Measurements from ENCODE around the gene RFLNA.
"Not testable (repeated sequence)": the region's sequence is repeated elsewhere in the genome, so short reads cannot be mapped to it uniquely, and the experiment has no call there.

RFLNA gene

GRCh38 chr12:124283326-124283725, 11.6 kb upstream of the RFLNA start:
- DNase-seq, result no peak

GRCh38 chr12:124284368-124284767, 10.5 kb upstream of the RFLNA start:
- no peak for DNase-seq

DNA sequence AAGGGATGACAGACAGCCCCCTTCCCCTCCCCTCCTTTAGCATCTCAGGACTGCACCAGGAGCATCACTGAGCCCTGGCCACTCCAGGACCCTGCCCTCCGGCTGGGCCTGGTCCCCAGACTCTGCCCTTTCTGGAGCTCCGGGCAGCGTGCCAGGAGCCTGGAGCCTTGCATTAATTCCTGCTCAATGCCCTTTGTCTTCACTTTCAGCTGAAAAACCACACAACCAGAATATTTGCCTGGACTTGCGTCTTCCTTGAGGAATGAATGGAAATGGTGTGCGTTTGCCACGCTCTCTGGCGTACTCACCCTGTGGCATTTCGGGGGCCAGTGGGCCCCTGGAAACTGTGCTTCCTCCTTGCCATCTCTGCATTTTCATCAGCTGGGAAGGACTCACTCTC, 8.5 kb upstream of the RFLNA start:
- peak in 3 of 14 donors; percentile 3 to 17 (median 11) for DNase-seq

- no peak for DNase-seq
Measured at GRCh38 chr12:124286971-124287370, 7.9 kb upstream of the RFLNA start.

DNA sequence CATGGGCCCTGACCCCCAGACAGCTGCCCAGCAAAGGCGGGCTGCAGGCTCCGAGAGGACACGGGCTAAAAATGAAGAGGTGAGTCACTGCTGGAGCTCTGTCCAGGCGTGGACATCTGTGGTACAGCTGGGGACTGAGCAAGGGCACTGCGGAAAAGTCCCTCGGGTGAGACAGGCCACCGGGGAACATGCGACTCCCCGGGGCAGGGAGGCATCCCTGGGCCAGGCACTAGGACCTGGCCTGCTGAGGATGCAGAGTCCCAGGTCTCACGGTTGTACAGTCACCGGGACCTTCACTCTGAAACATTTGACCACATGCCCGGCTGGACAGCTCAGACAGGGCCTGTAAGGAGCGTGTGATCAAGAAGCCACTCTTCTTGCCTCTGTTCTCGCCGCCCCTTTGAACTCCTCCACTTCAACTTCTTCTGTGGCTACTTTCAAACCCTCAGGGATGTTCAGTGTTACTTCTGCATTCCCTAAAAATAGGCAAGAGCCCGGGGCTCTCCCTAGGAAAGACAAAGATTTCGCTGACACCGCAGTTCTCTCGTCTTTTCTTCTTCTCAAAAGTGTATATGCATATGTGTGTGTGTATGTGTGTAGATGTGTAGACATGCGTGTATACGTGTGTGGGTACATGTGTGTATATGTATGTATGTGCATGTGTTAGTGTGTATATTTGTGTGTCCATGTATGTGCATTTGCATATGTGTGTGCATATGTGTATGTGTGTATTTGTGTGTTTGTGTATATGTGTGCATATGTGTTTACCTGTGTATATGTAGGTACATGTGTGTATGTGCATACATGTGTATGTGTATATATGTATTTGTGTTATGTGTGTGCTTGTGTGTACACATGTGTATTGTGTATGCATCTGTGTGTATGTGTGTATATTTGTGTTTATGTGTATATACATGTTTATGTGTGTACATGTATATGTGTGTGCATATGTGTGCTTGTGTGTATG, 5.0 kb upstream of the RFLNA start:
- DNase-seq, result peak in 1 of 14 donors; percentile 57

GRCh38 chr12:124292385-124292784, 2.5 kb upstream of the RFLNA start:
- DNase-seq, result no peak

- DNase-seq, result no peak
Measured at GRCh38 chr12:124293286-124294003, 1.4 kb upstream of the RFLNA start.

DNA sequence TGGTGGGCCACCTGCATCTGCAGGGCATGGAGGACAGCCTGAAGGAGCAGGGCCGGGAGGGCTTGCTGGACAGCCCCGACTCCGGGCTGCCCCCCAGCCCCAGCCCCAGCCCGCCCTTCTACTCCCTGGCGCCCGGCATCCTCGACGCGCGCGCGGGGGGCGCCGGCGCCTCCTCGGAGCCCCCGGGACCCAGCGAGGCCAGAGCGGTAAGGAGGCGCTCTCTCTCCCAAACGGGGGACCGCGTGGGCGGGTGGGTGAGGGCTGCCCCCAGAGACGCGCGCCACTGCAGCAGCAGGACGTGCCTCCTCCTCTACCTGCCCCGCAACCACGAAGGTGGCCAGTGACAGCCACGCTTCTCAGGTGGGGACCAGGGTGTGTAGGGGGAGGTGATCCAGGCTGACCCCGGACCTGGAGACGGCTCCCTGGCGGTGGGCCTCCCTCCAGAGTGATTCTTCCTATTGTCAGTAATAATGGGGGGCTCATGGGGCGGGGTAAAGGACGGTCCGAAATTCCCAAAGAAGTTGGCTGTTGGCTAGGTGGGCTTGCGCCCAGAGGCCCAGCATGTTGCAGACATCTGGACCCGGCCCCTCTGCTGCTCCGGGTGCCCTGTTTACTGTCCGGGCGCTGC, 652 bp downstream of the RFLNA start:
- no peak for DNase-seq

GRCh38 chr12:124296295-124296915, 1.5 kb downstream of the RFLNA start:
- no peak for DNase-seq

DNA sequence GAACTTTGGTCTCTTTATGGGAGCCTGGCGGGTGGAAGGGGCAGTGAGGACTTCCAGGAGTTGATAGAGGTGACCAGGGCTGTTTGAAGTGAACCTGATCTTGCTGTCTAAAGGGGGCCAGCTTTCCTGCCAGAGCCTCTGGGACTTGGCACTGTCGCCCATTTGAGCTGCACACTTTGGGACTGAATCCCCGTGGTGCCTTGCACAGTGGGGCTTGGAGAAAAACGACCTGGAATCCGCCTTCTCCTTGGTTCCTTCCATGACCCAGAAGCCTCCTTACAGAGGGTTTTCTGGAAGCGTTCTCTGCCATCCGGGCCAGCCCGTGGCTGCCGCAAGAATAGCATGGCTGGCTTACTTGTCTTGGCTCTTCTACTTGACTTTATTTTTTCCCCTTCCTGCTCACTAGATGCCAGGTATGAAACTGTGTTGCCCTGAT, 2.0 kb downstream of the RFLNA start:
- no peak for DNase-seq

GRCh38 chr12:124297389-124297788, 2.5 kb downstream of the RFLNA start:
- DNase-seq, result no peak

DNA sequence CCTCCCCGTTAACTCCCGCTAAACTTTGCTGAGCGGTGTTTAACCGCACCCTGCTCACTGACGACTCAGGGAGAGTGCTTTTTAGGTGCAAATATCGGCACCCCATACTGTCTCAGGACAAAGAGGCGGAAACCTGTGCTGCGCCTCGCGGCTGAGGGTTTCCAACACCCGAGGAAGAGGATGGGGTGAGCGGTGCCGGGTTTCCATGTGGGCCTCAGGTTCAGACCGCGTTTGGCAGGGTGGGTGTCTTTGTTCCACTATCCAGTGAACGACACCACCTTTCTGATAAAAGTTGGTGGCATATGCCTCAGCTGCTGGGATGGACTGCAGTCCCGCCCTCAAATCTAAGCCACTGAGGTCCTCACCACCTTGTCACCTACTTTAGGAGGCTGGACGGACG, 3.0 kb downstream of the RFLNA start:
- no peak for DNase-seq

- no peak for DNase-seq
Measured at GRCh38 chr12:124298685-124299410, 4.0 kb downstream of the RFLNA start.

GRCh38 chr12:124299628-124300388, 4.9 kb downstream of the RFLNA start:
- no peak for DNase-seq

DNA sequence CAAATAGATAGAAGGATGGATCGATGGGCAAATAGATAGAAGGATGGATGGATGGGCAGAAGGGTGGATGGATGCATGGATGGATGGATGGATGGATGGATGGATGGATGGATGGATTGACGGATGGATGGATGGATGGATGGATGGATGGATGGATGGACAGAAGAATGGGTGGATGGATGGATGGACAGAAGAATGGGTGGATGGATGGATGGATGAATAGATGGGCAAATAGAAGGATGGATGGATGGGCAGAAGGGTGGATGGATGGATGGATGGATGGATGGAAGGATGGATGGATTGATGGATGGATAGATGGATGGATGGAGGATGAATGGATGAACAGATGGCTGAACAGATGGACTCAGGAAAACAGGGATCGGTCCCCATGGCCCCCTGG, 5.8 kb downstream of the RFLNA start:
- not testable (repeated sequence) for DNase-seq

DNA sequence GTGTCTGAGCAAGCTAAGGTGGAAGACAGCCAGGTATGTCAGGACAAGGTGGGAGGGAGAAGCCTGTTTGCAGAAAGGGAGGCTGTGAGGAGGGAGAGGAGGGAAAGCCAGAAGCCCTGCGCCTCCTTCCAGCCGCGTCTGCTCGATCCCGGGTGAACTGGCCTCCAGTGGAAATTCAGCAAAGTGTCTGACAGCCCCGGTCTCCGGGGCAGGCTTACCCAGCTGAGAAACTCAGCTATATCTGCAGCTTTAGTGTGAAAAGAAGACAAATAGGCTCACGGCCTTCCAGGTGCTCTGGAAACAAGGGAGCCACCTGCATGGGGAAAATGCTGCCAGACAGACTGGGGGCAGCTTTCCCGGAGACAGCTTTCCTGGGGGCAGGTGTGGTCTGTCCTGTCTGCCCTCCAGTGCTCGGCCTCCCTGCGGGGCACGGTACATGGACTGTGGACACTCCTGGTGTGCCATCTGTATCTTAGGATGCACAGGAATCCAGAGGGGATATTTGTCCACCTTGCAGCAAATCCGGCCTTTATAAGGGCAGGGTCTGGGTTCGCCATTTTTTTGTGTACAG, 6.3 kb downstream of the RFLNA start:
- no peak for DNase-seq

GRCh38 chr12:124302241-124302806, 7.4 kb downstream of the RFLNA start:
- no peak for DNase-seq

GRCh38 chr12:124302807-124303578, 8.1 kb downstream of the RFLNA start:
- DNase-seq, result no peak

DNA sequence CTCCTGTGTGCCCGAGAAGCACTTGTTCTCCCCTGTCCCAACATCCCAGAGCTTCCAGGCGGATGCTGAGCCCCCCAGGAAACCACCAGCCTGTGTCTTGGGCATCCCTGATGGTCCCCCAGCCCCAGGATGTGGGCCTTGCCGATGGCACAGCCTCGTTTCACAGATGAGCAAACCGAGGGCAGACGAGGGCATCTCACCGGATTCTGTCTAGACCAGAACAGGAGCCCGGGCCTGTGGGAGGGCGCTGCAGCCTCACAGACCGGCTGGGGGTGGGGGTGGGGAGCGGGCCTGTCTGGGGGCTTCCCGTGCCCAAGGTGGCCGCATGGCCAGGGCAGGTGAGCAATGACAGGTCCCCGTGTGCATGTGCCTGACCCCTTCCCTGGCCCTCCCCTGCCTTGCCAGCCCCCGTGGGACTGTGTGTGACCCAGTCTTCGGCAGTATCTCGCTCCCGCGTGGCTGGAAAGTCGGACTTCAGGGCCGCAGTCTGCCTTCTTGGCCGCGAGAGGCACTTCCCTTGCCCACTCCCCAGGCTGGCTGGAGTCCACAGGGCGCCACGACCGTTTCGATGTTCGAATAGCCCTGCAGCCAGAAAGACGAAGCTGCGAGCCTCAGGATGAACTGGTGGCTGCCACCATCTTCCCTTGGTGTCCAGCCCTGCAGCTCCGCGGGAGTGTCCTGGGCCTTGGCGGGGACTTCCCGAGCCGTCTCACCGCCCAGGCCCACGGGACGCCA, 8.9 kb downstream of the RFLNA start:
- no peak for DNase-seq

All from C1 segment of cervical spinal cord (tissue), 14 donors.